ENCODE measurements around the gene PLS1. TPM values are rescaled to one million over a fixed set of nuclear protein-coding genes. Genes with fewer than 3 reads are reported as not detected.

Gene PLS1
- total and polyA plus RNA-seq, 2 of the 8 experiments (the other 6 are each of a cell fraction or from before 2014, with no cell fraction given), result 18.7 to 44.7 TPM

GRCh38 chr3:142553741-142554140, 42.5 kb upstream of the PLS1 start:
- Histone ChIP-seq H4K20me1 (replicated peaks in 1 of 2; ENCODE audit: control insufficient read depth in 1 of 2, insufficient read depth in 2 of 2, low read length in 2 of 2) (no peaks in the 10 kb centered on the region), H2BK120ac (replicated peaks; ENCODE audit: low read depth, low read length) (no peak overlapping the region), H3K23me2 (ENCODE audit: low read depth, low read length) (no peaks in the 10 kb centered on the region), H3K27ac (ENCODE audit: low read depth, low read length) (no peak overlapping the region), H3K23ac (ENCODE audit: insufficient read length) (no peak overlapping the region), H3K4me3 (ENCODE audit: extremely low read depth in 1 of 4, insufficient read depth in 2 of 4, low read depth in 3 of 4, low read length in 4 of 4) (no peak overlapping the region), H2BK5ac (ENCODE audit: low read depth, low read length) (no peak overlapping the region), H4K91ac (replicated peaks; ENCODE audit: insufficient read length, low read length) (no peak overlapping the region), H2BK12ac (ENCODE audit: low read depth, low read length) (no peak overlapping the region), H2BK15ac (ENCODE audit: low read length) (no peak overlapping the region), H2AK5ac (ENCODE audit: low read depth, low read length) (no peak overlapping the region), H3K4me1 (replicated peaks in 1 of 4; ENCODE audit: control insufficient read depth in 3 of 4, insufficient read depth in 4 of 4, low read length in 3 of 4) (no peaks in the 10 kb centered on the region), H3K56ac (replicated peaks; ENCODE audit: insufficient read length, low read depth, low read length) (no peak overlapping the region), H4K5ac (ENCODE audit: insufficient read length, low read depth, low read length) (no peak overlapping the region), H3K4ac (replicated peaks; ENCODE audit: insufficient read length, low read depth, low read length) (no peak overlapping the region), H3K79me1 (ENCODE audit: low read depth, low read length) (no peaks in the 10 kb centered on the region), H3K9me3 (ENCODE audit: insufficient read depth in 2 of 2, low read depth in 1 of 2, low read length in 1 of 2) (no peaks in the 10 kb centered on the region), H3K27me3 (replicated peaks in 1 of 4; ENCODE audit: control insufficient read depth in 3 of 4, extremely low read depth in 1 of 4, insufficient read depth in 3 of 4, low read length in 3 of 4) (no peaks in the 10 kb centered on the region), H2BK20ac (ENCODE audit: low read length) (no peak overlapping the region), H3K9ac (replicated peaks in 1 of 4; ENCODE audit: extremely low read depth in 1 of 4, low read depth in 3 of 4, low read length in 3 of 4) (no peak overlapping the region), H3K79me2 (ENCODE audit: control insufficient read depth in 1 of 2, insufficient read depth in 2 of 2, low read length in 2 of 2) (no peaks in the 10 kb centered on the region), H3K18ac (ENCODE audit: extremely low read depth, low read length) (no peak overlapping the region), H3K36me3 (ENCODE audit: control insufficient read depth in 2 of 4, insufficient read depth in 4 of 4, low read length in 3 of 4) (peaks cover 0 to 48% (median 23%) of the 10 kb centered on the region in 4 experiments; a peak in 5 of 8 replicates), H4K8ac (ENCODE audit: extremely low read depth, insufficient read depth, low read length) (no peak overlapping the region), H2AFZ (ENCODE audit: low read length) (no peak overlapping the region), H3K14ac (ENCODE audit: insufficient read length) (no peak overlapping the region), H3K4me2 (ENCODE audit: insufficient read depth in 1 of 2, low read depth in 2 of 2, low read length in 2 of 2) (no peak overlapping the region)
- DNase-seq (ENCODE audit: low read depth in 1 of 2, low spot score in 2 of 2) (no peak), FAIRE-seq (no peak)
- POLR2A ChIA-PET (ENCODE audit: partially characterized antibody), result no interaction called here
- 95% methylated on average over 1 of the region's 1 CpG; no CpG with 5 or more reads in 1 of the 2 experiments for WGBS, 2 experiments (ENCODE audit: extremely low coverage in 1 of 2, insufficient coverage in 1 of 2, insufficient read length in 1 of 2, insufficient replicate concordance in 2 of 2, low coverage in 1 of 2, low lambda C conversion rate in 2 of 2, missing lambda C conversion rate in 1 of 2)
- no peak for TF ChIP-seq EP300 (IDR thresholded peaks at IDR 0.05; ENCODE audit: borderline replicate concordance in 1 of 2, low read depth in 2 of 2, low read length in 2 of 2)
- CTCF ChIA-PET (ENCODE audit: partially characterized antibody), result interaction anchor here (0.6 kb wide), 1 partner anchor 309 kb away, joined by 3 read pairs; no protein-coding TSS in a partner anchor
